Mesendoderm (in vitro differentiated cells): ENCODE results near the gene COL4A3.

Source experiments
- DNase-seq: peaks from one replicate; pipeline ENCODE4 v3.0.0; 2013
- H2AK5ac ChIP-seq: 2 replicates; pipeline ENCODE4 v1.6.1; 2013; ENCODE audit warnings: low read length, inconsistent platforms
- H2BK120ac ChIP-seq: 2 replicates; pipeline ENCODE4 v1.6.1; 2013; ENCODE audit warnings: low read depth, mild to moderate bottlenecking, low read length, moderate library complexity, mixed read lengths
- H2BK15ac ChIP-seq: replicated peaks from 2 replicates; pipeline ENCODE4 v1.6.1; 2013; ENCODE audit warnings: low read depth, mild to moderate bottlenecking, moderate library complexity
- H2BK5ac ChIP-seq: 2 replicates; pipeline ENCODE4 v1.6.1; 2013; ENCODE audit warnings: low read length, inconsistent platforms
- H3K18ac ChIP-seq: 2 replicates; pipeline ENCODE4 v1.6.1; 2013; ENCODE audit warnings: mild to moderate bottlenecking, low read length, mixed read lengths
- H3K23ac ChIP-seq: one replicate; pipeline ENCODE4 v1.6.1; 2013; ENCODE audit warnings: low read length
- H3K27ac ChIP-seq: 2 replicates; pipeline ENCODE4 v1.5.1; 2013; ENCODE audit warnings: low read depth, mild to moderate bottlenecking, inconsistent platforms, low read length, moderate library complexity
- H3K27me3 ChIP-seq: 2 replicates; pipeline ENCODE4 v1.6.1; 2013; ENCODE audit warnings: low read length, control low read depth, mild to moderate bottlenecking, inconsistent platforms; ENCODE audit not compliant: insufficient read depth, poor library complexity
- H3K36me3 ChIP-seq: 2 replicates; pipeline ENCODE4 v1.6.1; 2013; ENCODE audit warnings: low read length, inconsistent platforms; ENCODE audit not compliant: control insufficient read depth, insufficient read depth
- H3K4ac ChIP-seq: one replicate; pipeline ENCODE4 v1.6.1; 2013; ENCODE audit warnings: low read depth, mild to moderate bottlenecking, low read length, moderate library complexity
- H3K4me1 ChIP-seq: 2 replicates; pipeline ENCODE4 v1.6.1; 2013; ENCODE audit warnings: low read depth, low read length, inconsistent platforms; ENCODE audit not compliant: control insufficient read depth
- H3K4me2 ChIP-seq: 2 replicates; pipeline ENCODE4 v1.6.1; 2013; ENCODE audit warnings: low read length
- H3K4me3 ChIP-seq: 2 replicates; pipeline ENCODE4 v1.5.1; 2013; ENCODE audit warnings: mild to moderate bottlenecking, low read length
- H3K56ac ChIP-seq: one replicate; pipeline ENCODE4 v1.6.1; 2013; ENCODE audit warnings: low read length
- H3K79me1 ChIP-seq: 2 replicates; pipeline ENCODE4 v1.6.1; 2013; ENCODE audit warnings: low read length, inconsistent platforms
- H3K79me2 ChIP-seq: 2 replicates; pipeline ENCODE4 v1.6.1; 2013; ENCODE audit warnings: mild to moderate bottlenecking, low read length; ENCODE audit not compliant: control insufficient read depth, insufficient read depth
- H3K9ac ChIP-seq: 2 replicates; pipeline ENCODE4 v1.6.1; 2013; ENCODE audit warnings: low read length, inconsistent platforms
- H4K5ac ChIP-seq: one replicate; pipeline ENCODE4 v1.6.1; 2013; ENCODE audit warnings: low read length
- H4K8ac ChIP-seq: one replicate; pipeline ENCODE4 v1.6.1; 2013; ENCODE audit warnings: low read depth, mild to moderate bottlenecking, control low read depth, low read length, moderate library complexity
- WGBS: extraction: QIAGEN DNeasy Blood & Tissue Kit; methylation state at CpG from one replicate; pipeline ENCODE4 v1.1.7; 2013; ENCODE audit warnings: low lambda C conversion rate, missing lambda C conversion rate; ENCODE audit not compliant: insufficient coverage; ENCODE audit errors: extremely low coverage; 5-methylcytosine and 5-hydroxymethylcytosine counted together

COL4A3 gene

DNA sequence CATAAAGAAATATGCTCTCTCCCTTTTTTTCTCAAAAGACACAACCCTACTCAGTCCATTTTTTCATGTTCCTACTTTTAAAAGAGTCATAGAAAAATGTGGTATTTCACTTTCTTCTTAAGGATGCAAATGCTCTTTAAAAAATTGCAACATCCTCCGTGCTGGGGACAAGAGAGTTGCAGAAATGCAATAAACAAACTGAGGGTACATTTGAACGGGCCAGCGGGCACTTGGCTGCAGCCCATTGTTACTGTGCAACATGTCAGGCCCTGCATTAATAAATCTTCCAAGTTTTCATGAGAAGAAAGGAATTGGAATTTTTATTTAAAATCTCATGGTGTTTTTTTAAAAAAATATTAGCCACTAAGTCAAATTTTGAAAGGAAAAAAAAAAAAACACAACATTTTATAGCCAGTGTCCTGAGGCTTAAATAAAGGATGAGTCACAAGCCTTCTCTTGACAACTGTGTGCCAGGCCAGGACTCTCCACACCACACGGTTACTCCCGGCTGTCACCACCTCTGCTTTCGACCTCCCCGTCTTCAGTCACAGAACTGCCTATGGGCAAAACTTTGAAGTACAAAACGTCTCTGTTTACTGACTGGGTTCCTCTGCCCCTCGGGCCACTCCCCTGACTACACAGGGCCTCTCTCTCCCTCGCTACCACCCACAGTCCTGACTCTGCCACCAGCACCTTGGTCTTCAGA lies 103.1 kb downstream of the COL4A3 start:
- Histone ChIP-seq H3K27me3 (no peaks in the 10 kb centered on the region), H3K4me3 (no peak overlapping the region)
- WGBS, result no CpG with 5 or more reads among the region's 10 CpGs

DNA sequence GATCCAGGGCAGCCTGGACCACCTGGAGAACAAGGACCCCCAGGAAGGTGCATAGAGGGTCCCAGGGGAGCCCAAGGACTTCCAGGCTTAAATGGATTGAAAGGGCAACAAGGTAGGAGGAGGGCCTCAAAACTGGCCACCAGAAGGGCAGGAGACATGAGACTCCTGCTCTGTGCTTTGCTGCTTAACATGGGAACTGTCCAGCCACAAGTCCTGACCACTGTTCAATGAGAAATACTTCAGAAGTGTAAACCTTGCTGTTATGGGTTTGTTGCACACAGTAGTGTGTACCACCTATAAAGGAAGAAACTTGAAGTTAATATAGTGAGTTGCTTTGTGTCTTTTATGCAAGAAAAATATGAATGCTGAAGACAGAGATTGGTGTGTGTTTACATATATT lies 116.5 kb downstream of the COL4A3 start:
- Histone ChIP-seq H3K36me3 (no peaks in the 10 kb centered on the region), H2AK5ac (no peak overlapping the region), H2BK15ac (no peak overlapping the region), H3K79me1 (no peaks in the 10 kb centered on the region), H3K18ac (no peak overlapping the region), H2BK120ac (no peak overlapping the region), H3K27ac (no peak overlapping the region), H3K4me1 (no peaks in the 10 kb centered on the region), H3K4me2 (no peak overlapping the region), H3K23ac (no peak overlapping the region), H3K79me2 (no peaks in the 10 kb centered on the region), H4K8ac (no peak overlapping the region), H3K27me3 (no peaks in the 10 kb centered on the region), H3K9ac (no peak overlapping the region), H3K56ac (no peak overlapping the region), H3K4me3 (no peak overlapping the region), H2BK5ac (no peak overlapping the region), H4K5ac (no peak overlapping the region), H3K4ac (no peak overlapping the region)
- DNase-seq, result peak; percentile 8

More for the DNA sequence above, 103.1 kb downstream of the COL4A3 start:
- Histone ChIP-seq H3K18ac (no peak overlapping the region), H3K27ac (no peak overlapping the region), H3K9ac (no peak overlapping the region), H2BK120ac (no peak overlapping the region), H2AK5ac (no peak overlapping the region), H3K4me1 (no peaks in the 10 kb centered on the region), H2BK15ac (no peak overlapping the region), H3K79me2 (no peaks in the 10 kb centered on the region), H3K23ac (no peak overlapping the region), H3K4me2 (no peak overlapping the region), H2BK5ac (no peak overlapping the region), H3K79me1 (no peaks in the 10 kb centered on the region), H3K36me3 (no peaks in the 10 kb centered on the region), H4K5ac (no peak overlapping the region), H4K8ac (no peak overlapping the region), H3K4ac (no peak overlapping the region), H3K56ac (no peak overlapping the region)
- no peak for DNase-seq

DNA sequence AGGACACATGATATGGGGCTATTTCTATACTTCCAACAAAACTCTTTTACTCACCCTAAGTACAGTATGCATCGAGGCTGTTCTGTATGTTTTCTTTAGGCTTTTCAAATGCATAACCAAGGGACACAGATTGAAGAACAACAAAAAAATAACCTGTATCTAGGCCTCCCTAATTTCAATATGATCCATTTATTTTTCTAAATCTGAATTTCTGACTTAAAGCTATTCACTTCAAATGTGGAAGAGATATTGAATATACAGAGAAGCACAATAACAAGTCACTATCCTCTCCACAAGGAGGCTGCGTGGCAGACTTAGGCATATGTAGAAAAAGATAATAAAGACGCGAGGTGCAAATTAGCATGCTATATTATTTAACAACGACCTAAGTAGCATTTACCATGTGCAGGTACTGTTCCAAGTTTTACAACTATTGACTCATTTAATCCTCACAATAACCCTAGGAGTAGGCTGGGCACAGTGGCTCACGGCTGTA lies 121.4 kb downstream of the COL4A3 start:
- Histone ChIP-seq H3K36me3 (no peaks in the 10 kb centered on the region), H3K79me2 (no peaks in the 10 kb centered on the region), H3K4me2 (no peak overlapping the region), H3K9ac (no peak overlapping the region), H3K56ac (no peak overlapping the region), H4K5ac (no peak overlapping the region), H4K8ac (no peak overlapping the region), H3K18ac (no peak overlapping the region), H3K23ac (no peak overlapping the region), H3K27ac (no peak overlapping the region), H3K4ac (no peak overlapping the region), H3K27me3 (no peaks in the 10 kb centered on the region), H2AK5ac (no peak overlapping the region), H3K79me1 (no peaks in the 10 kb centered on the region), H2BK5ac (no peak overlapping the region), H2BK15ac (no peak overlapping the region), H3K4me3 (no peak overlapping the region), H2BK120ac (no peak overlapping the region), H3K4me1 (no peaks in the 10 kb centered on the region)
- no CpG with 5 or more reads among the region's 6 CpGs for WGBS
- DNase-seq, result no peak

DNA sequence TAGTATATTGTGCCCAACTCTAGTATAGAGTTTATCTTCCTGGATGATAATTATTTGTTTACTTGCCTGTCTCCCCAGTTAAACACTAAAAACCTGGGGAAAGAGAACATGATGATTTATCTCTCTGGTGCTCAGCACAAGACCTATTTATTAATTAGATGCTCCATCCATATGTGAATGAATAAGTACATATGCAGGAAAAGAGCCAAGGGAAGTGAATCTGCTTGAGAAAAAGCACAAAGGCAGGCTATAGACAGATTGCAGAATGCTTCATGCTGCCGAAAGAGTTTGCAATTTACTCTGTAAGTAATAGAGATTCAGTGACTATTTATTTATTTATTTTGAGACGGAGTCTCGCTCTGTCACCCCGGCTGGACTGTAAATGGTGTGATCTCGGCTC lies 123.3 kb downstream of the COL4A3 start:
- Histone ChIP-seq H3K27ac (no peak overlapping the region), H3K9ac (no peak overlapping the region), H4K5ac (no peak overlapping the region), H3K18ac (no peak overlapping the region), H3K4ac (no peak overlapping the region), H3K79me2 (no peaks in the 10 kb centered on the region), H3K36me3 (no peaks in the 10 kb centered on the region), H3K4me2 (no peak overlapping the region), H2BK5ac (no peak overlapping the region), H2BK120ac (no peak overlapping the region), H2BK15ac (no peak overlapping the region), H3K79me1 (no peaks in the 10 kb centered on the region), H3K4me3 (no peak overlapping the region), H2AK5ac (no peak overlapping the region), H3K23ac (no peak overlapping the region), H3K4me1 (no peaks in the 10 kb centered on the region), H3K56ac (no peak overlapping the region), H3K27me3 (no peaks in the 10 kb centered on the region), H4K8ac (no peak overlapping the region)
- DNase-seq, result no peak
- WGBS, result no CpG with 5 or more reads among the region's 5 CpGs

DNA sequence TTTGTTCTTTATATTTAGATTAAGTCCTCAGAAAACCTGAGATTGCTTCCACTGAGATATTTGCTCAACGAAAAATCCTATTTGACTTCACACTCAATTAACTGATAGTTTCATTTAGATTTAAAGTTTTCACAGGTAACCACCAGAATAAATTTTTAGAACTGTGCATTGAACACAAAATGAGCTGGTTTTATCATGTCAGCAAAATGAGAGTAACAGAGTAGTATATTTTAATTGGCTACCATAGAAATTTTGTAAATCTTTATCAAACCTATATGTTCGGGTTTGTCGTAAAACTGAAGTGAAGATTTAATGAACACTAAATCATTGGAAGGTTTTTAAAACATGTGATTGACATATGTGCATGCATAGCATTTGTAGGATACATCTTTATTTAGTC lies 127.9 kb downstream of the COL4A3 start:
- Histone ChIP-seq H4K8ac (no peak overlapping the region), H3K27ac (no peak overlapping the region), H2AK5ac (no peak overlapping the region), H3K23ac (no peak overlapping the region), H3K79me1 (no peaks in the 10 kb centered on the region), H4K5ac (no peak overlapping the region), H3K79me2 (no peaks in the 10 kb centered on the region), H3K4me3 (no peak overlapping the region), H3K4me1 (no peaks in the 10 kb centered on the region), H3K56ac (no peak overlapping the region), H3K18ac (no peak overlapping the region), H3K9ac (no peak overlapping the region), H3K4ac (no peak overlapping the region), H3K36me3 (no peaks in the 10 kb centered on the region), H2BK120ac (no peak overlapping the region), H3K4me2 (no peak overlapping the region), H3K27me3 (no peaks in the 10 kb centered on the region), H2BK5ac (no peak overlapping the region), H2BK15ac (no peak overlapping the region)
- DNase-seq, result no peak
- WGBS, result no CpG with 5 or more reads among the region's 3 CpGs

DNA sequence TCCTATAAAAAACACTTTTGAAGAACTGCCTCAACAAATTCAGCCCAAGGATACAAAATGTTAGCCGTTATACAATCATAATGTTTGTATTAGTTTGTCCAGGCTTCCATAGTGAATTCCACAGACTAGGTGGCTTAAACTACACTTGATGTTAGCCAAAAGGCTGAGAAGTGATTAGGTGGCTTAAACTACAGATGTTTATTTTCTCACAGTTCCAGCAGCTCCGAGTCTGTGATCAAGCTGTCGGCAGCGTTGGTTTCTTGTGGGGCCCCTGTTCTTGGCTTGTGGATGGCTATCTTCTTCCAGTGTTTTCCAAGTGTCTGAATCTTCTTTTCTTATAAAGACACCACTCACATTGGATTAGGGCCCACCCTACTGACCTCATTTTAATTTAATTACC lies 129.1 kb downstream of the COL4A3 start:
- Histone ChIP-seq H4K5ac (no peak overlapping the region), H3K18ac (no peak overlapping the region), H3K27ac (no peak overlapping the region), H2BK5ac (no peak overlapping the region), H3K4me3 (no peak overlapping the region), H3K36me3 (no peaks in the 10 kb centered on the region), H3K27me3 (no peaks in the 10 kb centered on the region), H3K9ac (no peak overlapping the region), H3K79me1 (no peaks in the 10 kb centered on the region), H3K4me1 (no peaks in the 10 kb centered on the region), H2BK120ac (no peak overlapping the region), H3K23ac (no peak overlapping the region), H2BK15ac (no peak overlapping the region), H3K4ac (no peak overlapping the region), H3K4me2 (no peak overlapping the region), H2AK5ac (no peak overlapping the region), H4K8ac (no peak overlapping the region), H3K79me2 (no peaks in the 10 kb centered on the region), H3K56ac (no peak overlapping the region)
- WGBS, result no CpG with 5 or more reads among the region's 4 CpGs
- DNase-seq, result no peak
